Sigmoid colon (tissue), 4 donors: ENCODE results near the gene STK39.

ENCODE experiments used
- CTCF ChIP-seq, 4 experiments: fragments of 450-650 bp in 3 of 4; fragments of 200-600 bp in 1 of 4; IDR thresholded peaks; one replicate each; pipeline ENCODE4 v1.5.1; 2016 to 2019; ENCODE audit warnings: antibody characterized with exemption in 4 of 4, mild to moderate bottlenecking in 3 of 4, moderate library complexity in 2 of 4
- POLR2A ChIP-seq, 2 donors: fragments of 450-650 bp; IDR thresholded peaks; one replicate each; pipeline ENCODE4 v1.6.1; 2016; ENCODE audit warnings: antibody characterized with exemption in 2 of 2, mild to moderate bottlenecking in 2 of 2, moderate library complexity in 2 of 2
- POLR2AphosphoS5 ChIP-seq, 4 donors: sonication (generic); formaldehyde crosslinking; IDR thresholded peaks; one replicate each; pipeline ENCODE4 v1.6.1; 2017; ENCODE audit warnings: antibody characterized with exemption in 4 of 4

GRCh38 chr2:168062936-168063335, 184.5 kb downstream of the STK39 start:
- TF ChIP-seq POLR2A (IDR thresholded peaks at IDR 0.05) (no peak), CTCF (IDR thresholded peaks at IDR 0.05) (no peak), POLR2AphosphoS5 (IDR thresholded peaks at IDR 0.05) (no peak)
